B cell (primary cell): Measurements from ENCODE around the gene NMNAT2.

Source experiments
- EZH2 ChIP-seq: IDR thresholded peaks from 2 replicates; pipeline ENCODE4 v1.6.1; 2012; ENCODE audit warnings: borderline replicate concordance, low read depth, mild to moderate bottlenecking, moderate library complexity, low read length; ENCODE audit not compliant: insufficient read depth, poor library complexity, severe bottlenecking
- TF ChIP-seq, protein P1 (sequence below): fragments of 200-600 bp; IDR thresholded peaks from one replicate; pipeline ENCODE4 v1.8.0; 2022; ENCODE audit warnings: antibody characterized with exemption, mild to moderate bottlenecking

DNA sequence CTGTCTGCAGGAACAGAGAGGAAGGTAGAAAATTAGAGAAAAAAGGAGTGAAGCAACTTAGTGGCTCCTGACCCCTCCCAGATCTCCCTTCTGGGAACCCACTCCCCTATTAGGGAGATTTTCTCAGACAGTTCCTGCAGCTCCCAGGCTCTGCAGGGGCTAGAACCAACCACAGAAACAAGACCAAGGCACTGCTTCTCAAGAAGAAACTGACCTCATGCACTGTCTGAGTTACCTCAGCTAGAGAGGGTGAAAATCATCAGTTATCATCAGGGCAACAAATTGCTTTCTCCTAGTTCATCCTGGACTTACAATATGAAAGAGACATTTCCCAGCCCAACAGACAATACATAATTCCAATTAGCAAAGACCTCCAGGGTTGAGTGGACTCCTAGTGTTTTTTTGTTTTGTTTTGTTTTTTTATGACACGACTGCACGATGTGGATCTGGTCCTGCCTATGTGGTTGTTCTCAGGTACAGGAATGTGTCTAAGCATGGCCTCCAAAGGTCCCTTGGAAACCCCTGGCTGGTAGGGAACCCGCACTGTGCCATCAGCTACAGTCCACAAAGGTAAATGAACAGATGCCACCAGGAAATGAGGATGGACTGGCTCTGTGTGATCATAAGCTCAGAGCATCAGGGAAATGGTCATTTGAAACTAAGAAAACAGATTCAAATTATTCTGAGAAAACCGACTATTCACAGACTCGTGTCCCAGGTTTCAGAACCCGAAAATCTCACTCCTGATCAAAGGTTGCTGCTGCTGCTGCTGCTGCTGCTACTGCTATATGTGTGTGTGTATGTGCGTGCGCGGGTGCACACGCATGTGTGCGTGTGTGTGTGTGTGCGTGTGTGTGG, 166.8 kb downstream of the NMNAT2 start:
- TF ChIP-seq, protein P1, sequence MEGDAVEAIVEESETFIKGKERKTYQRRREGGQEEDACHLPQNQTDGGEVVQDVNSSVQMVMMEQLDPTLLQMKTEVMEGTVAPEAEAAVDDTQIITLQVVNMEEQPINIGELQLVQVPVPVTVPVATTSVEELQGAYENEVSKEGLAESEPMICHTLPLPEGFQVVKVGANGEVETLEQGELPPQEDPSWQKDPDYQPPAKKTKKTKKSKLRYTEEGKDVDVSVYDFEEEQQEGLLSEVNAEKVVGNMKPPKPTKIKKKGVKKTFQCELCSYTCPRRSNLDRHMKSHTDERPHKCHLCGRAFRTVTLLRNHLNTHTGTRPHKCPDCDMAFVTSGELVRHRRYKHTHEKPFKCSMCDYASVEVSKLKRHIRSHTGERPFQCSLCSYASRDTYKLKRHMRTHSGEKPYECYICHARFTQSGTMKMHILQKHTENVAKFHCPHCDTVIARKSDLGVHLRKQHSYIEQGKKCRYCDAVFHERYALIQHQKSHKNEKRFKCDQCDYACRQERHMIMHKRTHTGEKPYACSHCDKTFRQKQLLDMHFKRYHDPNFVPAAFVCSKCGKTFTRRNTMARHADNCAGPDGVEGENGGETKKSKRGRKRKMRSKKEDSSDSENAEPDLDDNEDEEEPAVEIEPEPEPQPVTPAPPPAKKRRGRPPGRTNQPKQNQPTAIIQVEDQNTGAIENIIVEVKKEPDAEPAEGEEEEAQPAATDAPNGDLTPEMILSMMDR = no peak
- no peak for TF ChIP-seq EZH2
